Kidney glomerular epithelial cell (primary cell): Measurements from ENCODE around the gene PKIB.
"Not testable (repeated sequence)": the region's sequence is repeated elsewhere in the genome, so short reads cannot be mapped to it uniquely, and the experiment has no call there.

ENCODE experiments used
- DNase-seq: peaks from one replicate; lab custom pipeline; 2025; lab: John Stamatoyannopoulos, UW

The PKIB gene

GRCh38 chr6:122620902-122621301, 10.7 kb downstream of the PKIB start:
- DNase-seq, result no peak

- no peak for DNase-seq
Observed at GRCh38 chr6:122621638-122622037, 11.4 kb downstream of the PKIB start.

- DNase-seq, result no peak
Observed at GRCh38 chr6:122622479-122622878, 12.3 kb downstream of the PKIB start.

- no peak for DNase-seq
Observed at GRCh38 chr6:122623279-122623678, 13.1 kb downstream of the PKIB start.

GRCh38 chr6:122624853-122625252, 14.6 kb downstream of the PKIB start:
- no peak for DNase-seq

- no peak for DNase-seq
Observed at GRCh38 chr6:122628714-122629113, 18.5 kb downstream of the PKIB start.

GRCh38 chr6:122631571-122632249, 21.5 kb downstream of the PKIB start:
- DNase-seq, result no peak

- no peak for DNase-seq
Observed at GRCh38 chr6:122640366-122640765, 30.2 kb downstream of the PKIB start.

- no peak for DNase-seq
Observed at GRCh38 chr6:122641819-122642218, 31.6 kb downstream of the PKIB start.

GRCh38 chr6:122642604-122643003, 32.4 kb downstream of the PKIB start:
- not testable (repeated sequence) for DNase-seq

GRCh38 chr6:122645256-122645655, 35.1 kb downstream of the PKIB start:
- no peak for DNase-seq

- DNase-seq, result no peak
Observed at GRCh38 chr6:122647765-122648164, 37.6 kb downstream of the PKIB start.

GRCh38 chr6:122648726-122649125, 38.5 kb downstream of the PKIB start:
- no peak for DNase-seq

GRCh38 chr6:122649701-122650100, 39.5 kb downstream of the PKIB start:
- DNase-seq, result no peak

- DNase-seq, result no peak
Observed at GRCh38 chr6:122650403-122650802, 40.2 kb downstream of the PKIB start.

- DNase-seq, result no peak
Observed at GRCh38 chr6:122651031-122651430, 40.8 kb downstream of the PKIB start.

- DNase-seq, result no peak
Observed at GRCh38 chr6:122651604-122652003, 41.4 kb downstream of the PKIB start.

GRCh38 chr6:122652431-122652830, 42.2 kb downstream of the PKIB start:
- DNase-seq, result peak; percentile 40

GRCh38 chr6:122653094-122653493, 42.9 kb downstream of the PKIB start:
- peak; percentile 85 for DNase-seq

GRCh38 chr6:122654012-122654411, 43.8 kb downstream of the PKIB start:
- no peak for DNase-seq

- no peak for DNase-seq
Observed at GRCh38 chr6:122657601-122658000, 47.4 kb downstream of the PKIB start.

GRCh38 chr6:122660296-122660695, 50.1 kb downstream of the PKIB start:
- no peak for DNase-seq

- no peak for DNase-seq
Observed at GRCh38 chr6:122663981-122664380, 53.8 kb downstream of the PKIB start.

- DNase-seq, result no peak
Observed at GRCh38 chr6:122665929-122666328, 55.7 kb downstream of the PKIB start.
